Inferior parietal cortex (tissue), 1 donor: ENCODE data around the gene ACOXL.

ENCODE experiments used
- DNase-seq: peaks from one replicate; pipeline ENCODE4 v3.0.0-alpha.2; 2016; ENCODE audit errors: extremely low spot score

ACOXL gene

GRCh38 chr2:111162718-111163331 lies 430.5 kb downstream of the ACOXL start:
- no peak for DNase-seq

GRCh38 chr2:111164078-111164477 lies 431.7 kb downstream of the ACOXL start:
- DNase-seq = no peak

GRCh38 chr2:111165084-111165483 lies 432.7 kb downstream of the ACOXL start:
- no peak for DNase-seq

- no peak for DNase-seq
Measured at GRCh38 chr2:111166115-111166514, 433.7 kb downstream of the ACOXL start.

GRCh38 chr2:111167076-111167862 lies 434.9 kb downstream of the ACOXL start:
- no peak for DNase-seq

- DNase-seq = no peak
Measured at GRCh38 chr2:111167863-111168162, 435.4 kb downstream of the ACOXL start.
